ENCODE measurements around the gene SYTL3. TPM values are rescaled to one million over a fixed set of nuclear protein-coding genes. Genes with fewer than 3 reads are reported as not detected.

SYTL3 gene
- total RNA-seq, 2 experiments from 2014 or later = 151 to 163 TPM

- Mint-ChIP-seq H3K27ac (no peak overlapping the region), H3K9me3 (no peaks in the 10 kb centered on the region), H3K4me1 (ENCODE audit: low read depth) (peaks cover 16% of the 10 kb centered on the region), H3K36me3 (ENCODE audit: low read depth) (peaks cover 71% of the 10 kb centered on the region), H3K27me3 (no peaks in the 10 kb centered on the region), H3K4me3 (no peak overlapping the region)
- ATAC-seq (no peak), DNase-seq (no peak)
- no peak for TF ChIP-seq CTCF (IDR thresholded peaks at IDR 0.05)
- CTCF ChIA-PET = interaction anchor here (2.8 kb wide), 1 partner anchor 13 kb away, joined by 12 read pairs; no protein-coding TSS in a partner anchor
- POLR2A ChIA-PET = interaction anchor here (0.6 to 1.2 kb wide), 3 partner anchors 10 to 27 kb away, joined by 3 read pairs; no protein-coding TSS in a partner anchor
- intact Hi-C loops (cut with micrococcal nuclease) = no loop called here
Measured at GRCh38 chr6:158677906-158678578, 28.2 kb downstream of the SYTL3 start.

- TF ChIP-seq CTCF (IDR thresholded peaks at IDR 0.05) = no peak
- ATAC-seq (no peak), DNase-seq (no peak)
- H3K4me3 Mint-ChIP-seq = no peak overlapping the region
- H3K36me3 Mint-ChIP-seq (ENCODE audit: low read depth) = peaks cover 75% of the 10 kb centered on the region
- H3K27me3 Mint-ChIP-seq = no peaks in the 10 kb centered on the region
- no peak overlapping the region for H3K27ac Mint-ChIP-seq
- intact Hi-C loops (cut with micrococcal nuclease) = no loop called here
- no peaks in the 10 kb centered on the region for H3K9me3 Mint-ChIP-seq
- ChIA-PET POLR2A (no interaction called here), CTCF (interaction anchor here (0.7 to 1.3 kb wide), 3 partner anchors 11 to 20 kb away, joined by 3 to 4 read pairs (median 3); no protein-coding TSS in a partner anchor)
- peaks cover 31% of the 10 kb centered on the region for H3K4me1 Mint-ChIP-seq (ENCODE audit: low read depth)
Measured at GRCh38 chr6:158680015-158680414, 30.2 kb downstream of the SYTL3 start.

GRCh38 chr6:158680481-158680880, 30.6 kb downstream of the SYTL3 start:
- TF ChIP-seq CTCF (IDR thresholded peaks at IDR 0.05) = no peak
- no peaks in the 10 kb centered on the region for H3K27me3 Mint-ChIP-seq
- DNase-seq (no peak), ATAC-seq (no peak)
- H3K27ac Mint-ChIP-seq = no peak overlapping the region
- no peak overlapping the region for H3K4me3 Mint-ChIP-seq
- peaks cover 32% of the 10 kb centered on the region for H3K4me1 Mint-ChIP-seq (ENCODE audit: low read depth)
- intact Hi-C loops (cut with micrococcal nuclease) = no loop called here
- POLR2A ChIA-PET = no interaction called here
- peaks cover 74% of the 10 kb centered on the region for H3K36me3 Mint-ChIP-seq (ENCODE audit: low read depth)
- H3K9me3 Mint-ChIP-seq = no peaks in the 10 kb centered on the region
- CTCF ChIA-PET = interaction anchor here (1.1 to 1.3 kb wide), 2 partner anchors 11 to 18 kb away, joined by 3 to 4 read pairs; no protein-coding TSS in a partner anchor

- ATAC-seq = no peak
- POLR2A ChIA-PET = interaction anchor here (0.6 to 1.2 kb wide), 2 partner anchors 10 to 72 kb away, joined by 3 read pairs; no protein-coding TSS in a partner anchor
- no peak for DNase-seq
- Mint-ChIP-seq H3K9me3 (no peaks in the 10 kb centered on the region), H3K36me3 (ENCODE audit: low read depth) (peaks cover 83% of the 10 kb centered on the region), H3K27me3 (no peaks in the 10 kb centered on the region), H3K4me3 (no peak overlapping the region), H3K27ac (no peak overlapping the region), H3K4me1 (ENCODE audit: low read depth) (peaks cover 52% of the 10 kb centered on the region)
- intact Hi-C loops (cut with micrococcal nuclease) = no loop called here
- CTCF ChIA-PET = interaction anchor here (1.7 kb wide), 1 partner anchor 24 kb away, joined by 7 read pairs; no protein-coding TSS in a partner anchor
- TF ChIP-seq CTCF (IDR thresholded peaks at IDR 0.05) = no peak
Measured at GRCh38 chr6:158684311-158684710, 34.5 kb downstream of the SYTL3 start.

- DNase-seq (no peak), ATAC-seq (no peak)
- Mint-ChIP-seq H3K4me1 (ENCODE audit: low read depth) (peaks cover 51% of the 10 kb centered on the region), H3K4me3 (no peak overlapping the region), H3K36me3 (ENCODE audit: low read depth) (peaks cover 79% of the 10 kb centered on the region), H3K9me3 (no peaks in the 10 kb centered on the region), H3K27me3 (no peaks in the 10 kb centered on the region), H3K27ac (peak overlapping the region; percentile 28)
- ChIA-PET CTCF (interaction anchor here (1.7 kb wide), 1 partner anchor 25 kb away, joined by 7 read pairs; no protein-coding TSS in a partner anchor), POLR2A (interaction anchor here (0.6 to 1.2 kb wide), 2 partner anchors 10 to 71 kb away, joined by 3 read pairs; no protein-coding TSS in a partner anchor)
- no peak for TF ChIP-seq CTCF (IDR thresholded peaks at IDR 0.05)
- intact Hi-C loops (cut with micrococcal nuclease) = loop anchor here (5.0 kb wide), 2 partner anchors 38 to 473 kb away; no protein-coding TSS in a partner anchor
Measured at GRCh38 chr6:158684745-158685324, 35.0 kb downstream of the SYTL3 start.
